Activated CD8-positive, alpha-beta memory T cell treated with anti-CD3 and anti-CD28 coated beads, Interleukin-2, amount 50 U/mL, for 24 hours (primary cell): ENCODE data around the gene ZFAND3.
"Not testable (repeated sequence)": the region's sequence is repeated elsewhere in the genome, so short reads cannot be mapped to it uniquely, and the experiment has no call there.

Experiments used
- DNase-seq: peaks from one replicate; pipeline ENCODE4 v3.0.0-alpha.2; 2020; ENCODE audit errors: extremely low read depth

The ZFAND3 gene

GRCh38 chr6:38091613-38092012 is 272.1 kb downstream of the ZFAND3 start:
- DNase-seq = no peak

- no peak for DNase-seq
Measured at GRCh38 chr6:38092465-38092864, 272.9 kb downstream of the ZFAND3 start.

GRCh38 chr6:38092964-38093363 is 273.4 kb downstream of the ZFAND3 start:
- DNase-seq = no peak

DNA sequence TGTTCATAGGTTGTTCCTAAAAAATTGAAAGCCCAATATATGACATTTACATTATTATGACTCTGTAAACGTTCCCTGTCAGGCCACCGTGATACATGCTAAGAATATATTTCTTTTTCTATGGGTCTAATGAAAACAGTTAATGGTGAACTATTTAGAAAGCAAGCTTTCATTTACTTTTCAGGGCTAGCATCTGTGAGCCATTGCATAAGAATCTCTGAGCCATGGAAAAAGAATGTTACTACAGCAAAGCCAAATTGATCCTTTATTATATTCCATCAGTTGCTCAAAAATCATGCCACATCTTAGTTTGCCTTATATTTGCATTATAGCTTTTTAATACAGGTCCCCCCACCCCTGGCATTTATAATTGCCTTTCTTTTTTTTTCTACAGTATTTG is 275.5 kb downstream of the ZFAND3 start:
- DNase-seq = no peak

DNA sequence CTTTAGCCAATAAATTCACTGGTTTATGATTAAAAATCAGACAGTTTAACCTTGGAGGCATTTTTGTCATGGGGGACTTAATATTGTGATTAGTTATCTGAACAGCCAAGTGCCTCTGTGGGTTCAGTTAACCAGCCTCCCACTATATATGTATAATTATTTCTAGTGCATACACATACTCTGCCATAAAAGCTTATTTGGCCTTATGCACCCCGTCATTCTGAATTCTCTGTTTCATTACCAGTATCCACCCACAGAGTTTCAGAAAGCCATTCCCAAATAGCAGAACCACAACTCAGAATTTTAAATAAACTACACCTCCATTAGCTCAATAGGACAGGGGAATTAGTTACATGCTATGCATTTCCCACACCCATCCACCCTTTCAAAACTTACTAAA is 279.7 kb downstream of the ZFAND3 start:
- DNase-seq = no peak

DNA sequence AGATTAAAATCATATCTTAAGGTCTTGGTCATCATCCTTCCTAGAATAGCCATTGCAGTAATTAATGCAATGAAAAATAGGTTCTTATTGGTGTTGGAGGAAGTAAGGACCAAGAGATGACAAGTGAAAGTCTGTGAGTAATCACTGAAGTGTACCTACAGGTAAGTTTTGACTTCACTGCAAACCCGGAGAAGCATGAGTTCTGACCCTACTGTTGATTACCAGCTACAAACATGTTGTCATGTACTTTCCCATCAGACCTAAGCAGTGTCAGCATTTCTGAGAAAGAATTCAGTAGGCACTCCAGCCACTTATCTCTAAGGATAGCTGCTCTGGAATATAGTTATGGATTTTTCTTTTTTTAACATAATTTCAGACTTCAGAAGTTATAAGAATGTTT is 280.9 kb downstream of the ZFAND3 start:
- DNase-seq = no peak

GRCh38 chr6:38103921-38104320 is 284.4 kb downstream of the ZFAND3 start:
- DNase-seq = no peak

DNA sequence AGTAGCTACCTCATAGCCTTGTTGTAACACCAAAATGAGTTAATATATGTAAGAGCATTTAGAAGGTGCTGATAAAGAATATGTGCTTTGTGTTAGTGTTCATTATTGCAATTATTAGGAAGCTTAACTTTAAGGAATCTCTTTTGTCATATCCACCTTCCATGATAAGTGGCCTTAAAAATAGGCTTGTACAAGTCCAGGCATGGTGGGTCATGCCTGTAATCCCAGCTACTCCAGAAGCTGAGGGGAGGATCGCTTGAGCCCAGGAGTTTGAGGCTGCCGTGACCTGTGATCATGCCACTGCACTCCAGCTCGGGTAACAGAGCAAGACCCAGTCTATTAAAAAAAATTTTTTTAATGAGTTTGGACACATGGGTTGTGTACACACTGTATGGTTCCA is 285.5 kb downstream of the ZFAND3 start:
- no peak for DNase-seq

- no peak for DNase-seq
Measured at GRCh38 chr6:38107073-38107472, 287.5 kb downstream of the ZFAND3 start.

DNA sequence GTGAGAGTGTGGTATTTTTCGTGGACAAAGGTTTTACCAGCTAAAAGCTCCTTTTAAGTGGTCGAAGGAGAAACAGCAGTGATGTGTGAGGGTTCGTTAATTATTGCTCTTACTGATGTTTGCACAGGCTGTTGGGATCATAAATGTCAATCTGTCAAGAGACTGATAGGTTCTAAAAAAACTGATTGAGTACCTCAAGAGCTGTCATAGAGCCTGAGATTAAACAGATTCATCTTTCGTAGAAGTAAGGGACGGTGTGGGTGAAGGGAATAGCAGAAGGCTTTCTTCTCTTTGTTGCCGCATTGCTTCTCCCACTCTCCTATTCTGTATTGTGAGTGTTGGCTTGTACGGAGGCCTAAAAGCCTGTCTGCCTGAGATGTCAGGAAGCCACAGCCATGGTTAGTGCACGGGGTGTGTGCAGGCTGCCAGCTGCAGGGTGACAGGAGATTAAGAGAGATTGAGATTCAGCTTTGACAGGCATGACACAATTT is 291.0 kb downstream of the ZFAND3 start:
- no peak for DNase-seq

DNA sequence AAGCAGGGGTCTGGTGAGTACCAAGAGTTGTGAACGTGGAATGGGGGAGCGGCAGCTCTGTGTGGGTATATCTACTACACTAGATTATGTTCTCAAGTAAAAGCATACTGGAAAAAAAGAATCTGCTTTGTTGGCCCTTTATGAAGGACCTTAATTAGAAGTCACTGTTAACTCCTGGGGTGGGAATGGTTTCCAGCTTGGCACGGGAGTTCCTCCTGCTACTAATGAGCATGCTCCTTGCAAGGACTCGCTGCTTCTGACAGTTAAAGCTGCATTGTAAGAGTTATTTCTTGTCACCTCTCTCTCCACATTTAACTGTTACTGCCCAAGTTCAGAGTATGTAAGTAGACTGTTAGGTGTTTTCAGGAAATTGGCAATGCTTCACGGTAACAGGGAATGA is 292.7 kb downstream of the ZFAND3 start:
- DNase-seq = no peak

DNA sequence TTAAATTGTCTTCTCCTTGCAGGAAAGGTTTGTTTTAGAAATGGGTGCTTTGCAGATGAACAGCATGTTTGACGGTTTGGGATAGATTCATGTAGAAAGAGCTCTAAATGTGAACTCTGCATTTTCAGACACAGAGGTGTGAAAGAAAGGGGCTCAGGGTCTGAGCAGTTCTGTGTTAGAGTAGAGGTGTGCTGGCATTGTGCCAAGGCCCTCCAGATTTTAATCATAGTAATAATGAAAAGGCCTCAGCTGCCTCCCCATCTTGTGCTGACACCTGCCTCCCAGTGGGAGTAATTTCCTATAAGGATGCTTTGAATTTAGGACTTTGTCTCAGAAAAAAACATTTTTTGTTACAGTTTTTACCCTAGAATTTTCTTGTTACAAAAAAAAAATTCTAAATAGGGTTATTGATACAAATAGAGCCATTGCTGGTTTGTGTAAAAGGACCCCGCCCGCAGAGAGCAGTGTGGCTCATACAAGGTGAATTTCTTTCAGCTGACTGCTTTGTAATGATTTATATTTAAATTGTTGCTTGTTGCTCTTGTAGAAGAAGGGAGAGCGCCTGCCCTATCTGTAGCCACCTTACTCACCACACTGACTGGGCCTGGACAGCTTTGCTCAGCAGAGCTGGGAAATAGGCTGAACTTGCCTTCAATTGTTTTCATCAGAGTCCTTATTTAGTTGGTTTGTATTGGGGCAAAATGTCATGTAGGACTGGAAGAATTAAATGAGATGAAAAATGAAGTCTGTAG is 294.5 kb downstream of the ZFAND3 start:
- no peak for DNase-seq

DNA sequence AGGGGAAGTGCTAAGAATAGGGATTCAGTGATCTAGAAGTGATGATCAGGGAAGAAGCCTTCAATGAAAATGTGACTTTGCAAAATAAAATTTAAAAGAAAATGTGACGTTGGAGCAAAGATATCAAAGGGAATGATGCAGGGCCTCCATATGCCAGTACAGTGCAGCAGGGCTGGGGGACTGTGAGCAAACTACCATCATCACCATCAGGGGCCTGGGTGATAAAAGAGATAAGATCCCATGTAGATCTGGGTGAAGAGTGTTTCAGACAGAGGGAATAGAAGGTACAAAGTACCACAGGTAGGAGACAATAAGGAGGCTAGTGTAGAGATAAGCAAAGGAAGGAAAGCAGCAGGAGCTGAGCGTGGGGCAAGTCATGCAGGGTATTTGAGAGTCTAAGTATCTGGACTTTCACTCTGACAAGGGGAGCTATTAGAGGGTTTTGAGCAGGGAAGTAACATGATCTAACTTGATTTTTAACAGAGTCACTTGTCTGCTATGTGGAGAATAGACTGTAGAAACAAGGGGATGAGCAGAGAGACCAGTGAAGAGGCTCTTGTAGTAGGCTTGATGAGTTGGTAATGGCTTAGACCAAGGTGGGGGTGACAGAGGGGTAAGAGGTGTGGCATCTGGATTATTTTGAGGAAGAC is 295.6 kb downstream of the ZFAND3 start:
- no peak for DNase-seq

DNA sequence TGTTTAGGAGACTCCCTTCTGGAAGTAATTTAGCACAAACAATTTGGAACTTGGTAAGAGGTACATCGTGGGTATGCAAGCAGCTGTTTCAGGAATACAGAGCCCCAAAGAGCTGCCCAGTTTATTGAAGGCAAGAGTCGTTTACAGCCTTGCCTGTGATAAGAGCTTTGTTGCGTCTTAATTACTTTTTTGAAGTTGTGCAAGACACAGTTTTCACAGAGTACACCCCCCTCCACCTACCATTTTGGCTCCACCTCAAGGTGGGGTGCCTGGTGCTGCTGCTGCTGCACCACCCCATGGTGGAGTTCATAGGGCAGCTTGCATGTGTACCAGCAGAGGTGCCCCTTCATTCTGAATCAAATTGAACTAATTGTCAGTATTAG is 296.1 kb downstream of the ZFAND3 start:
- DNase-seq = no peak

GRCh38 chr6:38116248-38116647 is 296.7 kb downstream of the ZFAND3 start:
- no peak for DNase-seq

DNA sequence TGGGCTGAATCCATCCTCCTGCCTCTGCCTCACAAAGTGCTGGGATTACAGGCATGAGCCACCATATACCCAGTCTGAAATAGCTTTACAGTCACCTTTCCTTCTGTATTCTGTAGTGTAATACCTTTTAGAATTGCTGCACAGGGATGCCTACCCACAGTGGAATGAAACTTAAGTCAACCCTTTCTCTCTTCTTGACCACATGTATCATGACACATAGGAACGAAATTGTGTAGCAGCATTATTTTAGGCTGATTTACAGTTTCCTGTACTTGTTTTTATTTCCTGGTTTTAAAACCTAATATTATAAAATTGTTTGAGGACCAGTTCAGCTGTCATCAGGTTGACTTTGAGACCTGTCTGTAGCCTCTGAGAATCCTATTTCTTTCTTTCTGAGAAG is 297.8 kb downstream of the ZFAND3 start:
- no peak for DNase-seq

- DNase-seq = no peak
Measured at GRCh38 chr6:38118791-38119365, 299.4 kb downstream of the ZFAND3 start.

GRCh38 chr6:38119516-38119915 is 300.0 kb downstream of the ZFAND3 start:
- no peak for DNase-seq

DNA sequence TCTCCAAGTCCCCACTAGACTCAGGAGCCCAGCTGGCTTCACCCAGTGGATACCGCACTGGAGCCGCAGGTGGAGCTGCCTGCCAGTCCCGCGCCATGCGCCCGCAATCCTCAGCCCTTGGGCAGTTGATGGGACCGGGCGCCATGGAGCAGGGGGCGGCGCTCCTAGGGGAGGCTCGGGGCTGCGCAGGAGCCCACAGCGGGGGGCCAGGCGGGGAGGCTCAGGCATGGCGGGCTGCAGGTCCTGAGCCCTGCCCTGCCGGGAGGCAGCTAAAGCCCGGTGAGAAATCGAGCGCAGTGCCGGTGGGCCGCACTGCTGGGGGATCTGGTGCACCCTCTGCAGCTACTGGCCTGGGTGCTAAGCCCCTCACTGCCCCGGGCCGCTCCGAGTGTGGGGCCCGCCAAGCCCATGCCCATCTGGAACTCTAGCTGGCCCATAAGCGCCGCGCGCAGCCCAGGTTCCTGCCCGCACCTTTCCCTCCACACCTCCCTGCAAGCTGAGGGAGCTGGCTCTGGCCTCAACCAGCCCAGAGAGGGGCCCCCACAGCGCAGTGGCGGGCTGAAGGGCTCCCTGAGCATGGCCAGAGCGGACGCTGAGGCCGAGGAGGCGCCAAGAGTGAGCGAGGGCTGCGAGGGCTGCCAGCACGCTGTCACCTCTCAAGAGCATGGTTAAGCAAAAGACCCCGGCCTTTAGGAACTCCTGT is 304.8 kb downstream of the ZFAND3 start:
- not testable (repeated sequence) for DNase-seq

GRCh38 chr6:38127284-38127683 is 307.8 kb downstream of the ZFAND3 start:
- DNase-seq = no peak

- DNase-seq = no peak
Measured at GRCh38 chr6:38131527-38131965, 312.0 kb downstream of the ZFAND3 start.

DNA sequence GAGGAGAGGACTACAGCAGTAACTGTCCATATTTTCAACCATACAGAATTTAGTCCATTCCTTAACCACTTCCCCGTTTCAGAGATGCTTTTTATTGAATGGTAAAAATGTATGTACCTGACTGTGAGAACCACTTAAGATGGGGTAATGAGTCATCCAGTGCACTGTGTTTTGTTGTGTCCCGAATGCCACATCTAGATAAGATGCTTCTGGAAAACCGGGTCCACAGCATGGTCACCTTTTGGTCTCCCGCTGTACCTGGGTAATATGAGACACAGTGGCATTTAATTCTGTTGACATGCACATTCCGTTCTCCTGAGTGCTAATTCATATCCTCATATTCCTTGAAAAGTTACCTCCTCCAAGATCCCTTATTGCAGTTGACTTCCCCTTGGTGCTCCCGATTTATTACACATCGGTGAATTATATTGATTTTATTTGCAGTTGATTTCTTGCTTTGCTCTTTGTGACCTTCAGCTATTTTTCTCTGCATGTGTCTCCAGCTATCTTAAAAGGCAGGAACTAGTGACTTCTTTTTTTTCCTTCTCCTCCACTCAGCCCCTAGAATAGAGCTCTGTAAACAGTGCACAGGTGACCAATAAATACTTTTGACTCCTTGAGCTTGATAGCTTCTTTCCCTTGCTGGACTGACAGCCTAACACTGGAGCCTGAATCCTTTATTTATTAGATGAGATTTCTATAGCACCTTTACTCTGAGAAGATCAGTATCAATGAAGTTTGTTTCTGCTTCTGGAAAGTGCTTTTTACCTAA is 314.6 kb downstream of the ZFAND3 start:
- DNase-seq = no peak
